NCI-H345 treated with DMSO at 0.1 percent for 48 hours (cell line): ENCODE measurements around the gene UBE2O.
A peak's percentile ranks its signal among the peaks of the same experiment; 100 is the strongest.

ENCODE experiments used
- DNase-seq: peaks from one replicate; lab custom pipeline; 2025; ENCODE audit not compliant: unreplicated experiment; lab: John Stamatoyannopoulos, UW

Gene UBE2O

DNA sequence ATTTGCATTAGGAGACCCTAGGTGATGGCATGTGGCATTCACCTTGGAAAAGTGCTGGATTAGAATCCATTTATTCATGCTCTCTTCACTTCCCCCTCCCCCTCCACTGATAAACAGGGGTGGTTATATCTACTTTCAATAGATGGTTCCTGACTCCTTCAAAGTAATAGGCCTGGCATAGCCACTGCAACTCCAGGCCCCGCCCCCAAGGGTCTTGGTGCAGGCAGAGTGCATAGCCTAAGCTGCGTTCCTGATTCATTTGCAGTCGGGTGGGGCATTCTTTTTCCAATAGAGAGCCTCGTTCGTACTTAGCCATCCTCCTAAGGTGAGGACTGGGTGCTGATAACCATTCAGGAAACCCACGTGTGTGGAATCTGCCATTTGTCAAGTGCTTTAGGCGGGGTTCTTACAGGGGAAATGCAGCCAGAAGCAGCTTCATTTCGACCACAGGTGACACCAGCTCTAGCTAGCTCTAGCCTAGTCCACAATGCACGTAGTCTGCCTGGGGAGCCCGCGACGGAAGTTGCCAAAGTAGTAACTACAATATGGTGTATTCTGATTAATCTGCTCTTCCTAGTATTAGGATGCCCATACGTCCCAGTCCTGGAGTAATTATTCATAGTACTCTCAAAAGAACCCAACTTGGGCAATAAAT is 11.1 kb downstream of the UBE2O start:
- DNase-seq: no peak

DNA sequence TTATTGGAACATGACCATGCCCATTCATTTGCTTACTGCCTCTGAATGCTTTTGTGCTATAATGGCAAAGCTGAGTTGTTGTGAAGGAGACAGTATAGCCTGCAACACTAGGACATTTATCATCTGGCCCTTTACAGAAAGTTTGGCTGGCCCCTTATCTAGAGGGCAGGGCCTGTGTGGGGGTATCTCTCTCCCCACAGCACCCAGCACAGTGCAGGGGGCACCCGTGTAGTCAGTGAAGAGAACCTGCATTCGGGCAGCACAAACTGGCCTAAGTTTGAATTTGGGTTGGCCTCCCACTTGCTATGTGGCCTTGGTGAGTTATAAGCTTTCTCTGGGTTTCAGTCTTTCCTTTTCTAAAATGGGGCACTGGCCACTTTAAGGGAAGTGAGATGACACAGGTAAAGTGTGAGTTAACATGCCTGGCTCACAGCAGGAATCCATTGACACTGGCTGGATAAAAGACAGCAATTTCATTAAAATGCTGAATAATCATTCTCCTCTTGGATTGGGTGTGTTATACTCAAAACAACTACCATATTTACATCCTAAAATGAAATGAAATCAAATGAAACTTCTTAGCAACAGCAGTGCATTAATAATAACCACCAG is 12.1 kb downstream of the UBE2O start:
- DNase-seq: no peak

DNA sequence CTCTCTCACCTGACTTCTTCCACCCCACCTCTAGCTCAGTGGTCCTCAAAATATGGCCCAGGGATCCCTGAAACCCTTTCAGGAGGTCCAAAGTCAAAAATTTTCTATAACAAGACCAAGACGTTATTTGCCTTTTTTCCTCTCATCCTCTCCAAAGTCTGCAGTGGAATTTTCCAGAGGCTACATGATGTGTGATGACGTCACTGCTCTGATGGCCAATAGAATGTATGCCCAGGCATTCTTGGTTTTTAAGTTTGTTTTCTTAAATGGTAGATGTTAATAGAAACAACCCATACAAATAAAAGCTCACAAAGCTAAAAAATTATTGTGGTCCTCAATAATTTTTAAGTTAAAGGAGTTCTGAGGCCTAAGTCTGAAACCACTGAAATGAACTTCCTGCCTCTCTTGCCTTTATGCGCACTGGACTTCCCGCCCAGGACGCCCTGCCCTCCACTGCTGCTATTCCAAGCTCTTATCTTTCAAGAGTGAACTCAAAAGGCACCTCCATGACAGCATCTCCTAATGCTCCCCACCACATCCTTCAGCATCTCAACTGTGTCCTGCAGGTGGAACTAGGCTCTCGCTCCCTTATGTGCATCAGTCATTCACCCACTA is 13.5 kb downstream of the UBE2O start:
- no peak for DNase-seq

DNA sequence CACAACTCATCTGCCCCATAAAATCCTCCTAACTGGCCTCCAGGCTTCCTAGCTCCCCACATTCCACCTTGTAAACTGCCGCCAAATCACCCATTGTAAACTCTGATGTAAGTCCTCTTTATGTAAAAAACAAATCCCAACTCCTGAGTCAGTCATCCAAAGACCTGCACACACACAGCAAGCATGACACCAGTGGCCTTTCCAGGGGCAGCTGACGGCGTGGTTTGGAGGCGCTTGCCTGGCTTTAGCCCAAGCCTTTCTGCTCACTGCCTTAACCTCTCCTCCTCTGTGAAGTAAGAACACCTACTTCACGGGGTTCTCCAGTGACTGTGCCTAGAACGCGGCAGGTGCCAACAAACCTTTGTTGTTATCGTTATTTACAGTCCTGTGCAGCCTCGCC is 14.0 kb downstream of the UBE2O start:
- no peak for DNase-seq

DNA sequence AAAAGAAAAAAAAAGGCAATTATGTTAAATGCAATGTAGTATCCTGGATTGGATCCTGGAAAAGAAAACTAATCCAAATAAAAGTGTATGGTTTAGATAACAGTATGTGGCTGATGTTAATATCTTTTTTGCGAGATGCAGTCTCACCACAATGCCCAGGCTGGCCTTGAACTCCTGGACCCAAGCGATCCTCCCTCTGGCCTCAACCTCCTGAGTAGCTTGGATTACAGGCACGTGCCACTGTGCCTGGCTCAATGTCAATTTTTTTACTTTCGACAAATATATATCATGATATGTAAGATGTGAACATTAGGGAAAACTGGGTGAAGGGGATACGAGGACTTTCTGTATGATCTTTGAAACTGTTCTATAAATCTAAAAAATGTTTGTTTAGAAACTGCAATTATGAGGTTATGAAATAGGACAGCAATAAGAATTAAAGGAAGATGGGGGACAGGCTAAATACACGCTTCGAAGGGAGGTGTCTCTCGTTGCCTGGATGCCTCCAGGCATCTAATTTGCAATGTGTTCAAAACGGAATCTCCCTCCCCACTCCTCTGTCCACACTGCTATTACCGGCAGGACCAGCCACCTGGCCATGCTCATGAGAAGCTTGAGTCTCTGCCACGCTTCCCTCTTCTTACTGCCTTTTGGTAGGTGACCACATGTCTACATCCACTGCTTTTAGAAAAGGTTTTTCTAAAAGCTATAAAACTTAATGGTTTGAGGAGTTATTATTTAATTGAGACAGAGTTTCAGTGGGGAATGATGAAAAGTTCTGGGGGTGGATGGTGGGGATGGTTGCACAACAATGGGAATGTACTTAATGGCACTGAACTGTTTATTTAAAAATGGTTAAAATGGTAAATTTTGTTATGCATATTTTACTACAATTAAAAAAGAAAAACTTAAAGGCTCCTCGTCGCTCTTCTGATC is 15.2 kb downstream of the UBE2O start:
- no peak for DNase-seq

DNA sequence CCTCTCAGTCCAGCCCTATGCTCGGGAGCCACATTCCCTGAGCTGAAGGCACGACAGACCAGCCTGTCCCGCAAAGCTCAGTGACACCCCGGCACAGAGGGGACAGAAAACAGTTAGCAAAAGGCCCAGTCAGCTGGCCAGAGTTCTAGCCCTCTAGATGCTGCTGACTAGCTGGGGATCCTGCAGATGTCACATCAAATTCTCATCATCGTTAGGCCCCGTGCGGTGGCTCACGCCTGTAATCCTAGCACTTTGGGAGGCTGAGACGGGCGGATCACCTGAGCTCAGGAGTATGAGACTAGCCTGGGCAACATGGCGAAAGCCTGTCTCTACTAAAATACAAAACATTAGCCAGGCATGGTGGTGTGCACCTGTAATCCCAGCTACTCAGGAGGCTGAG is 17.2 kb downstream of the UBE2O start:
- no peak for DNase-seq

DNA sequence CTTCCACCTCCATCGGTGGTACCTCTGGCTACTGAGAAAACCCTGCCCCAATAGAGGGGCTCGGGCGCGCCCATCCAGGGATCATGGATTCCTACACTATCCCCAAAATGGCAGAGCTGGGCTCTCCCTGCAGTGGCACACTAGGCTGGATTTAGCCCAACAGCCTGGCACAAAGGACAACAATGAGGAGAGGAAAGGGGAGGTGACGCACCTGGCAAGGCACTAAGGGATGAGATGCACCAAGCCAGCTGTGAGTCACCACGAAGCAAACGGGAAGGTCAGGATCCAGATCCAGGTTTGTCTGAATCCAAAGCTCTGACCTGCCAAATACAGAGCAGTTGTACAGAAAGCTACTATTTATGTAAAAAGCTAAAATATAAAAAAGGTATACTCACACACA is 18.1 kb downstream of the UBE2O start:
- DNase-seq: no peak

DNA sequence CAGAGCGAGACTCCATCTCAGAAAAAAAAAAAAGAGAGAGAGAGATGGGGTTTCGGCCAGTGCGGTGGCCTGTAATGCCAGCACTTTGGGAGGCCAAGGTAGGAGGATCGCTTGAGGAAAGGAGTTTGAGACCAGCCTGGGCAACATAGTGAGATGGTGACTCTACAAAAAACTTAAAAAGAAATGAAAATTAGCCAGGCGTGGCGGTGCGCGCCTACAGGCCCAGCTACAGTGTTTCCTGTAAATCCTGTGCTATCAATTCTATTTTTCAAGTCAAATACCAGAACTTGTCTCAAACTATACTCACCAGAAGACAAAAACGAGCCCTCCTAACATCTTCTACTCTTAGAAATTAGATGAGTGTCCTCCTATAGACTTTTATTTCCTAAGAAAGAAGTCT is 19.3 kb downstream of the UBE2O start:
- no peak for DNase-seq

DNA sequence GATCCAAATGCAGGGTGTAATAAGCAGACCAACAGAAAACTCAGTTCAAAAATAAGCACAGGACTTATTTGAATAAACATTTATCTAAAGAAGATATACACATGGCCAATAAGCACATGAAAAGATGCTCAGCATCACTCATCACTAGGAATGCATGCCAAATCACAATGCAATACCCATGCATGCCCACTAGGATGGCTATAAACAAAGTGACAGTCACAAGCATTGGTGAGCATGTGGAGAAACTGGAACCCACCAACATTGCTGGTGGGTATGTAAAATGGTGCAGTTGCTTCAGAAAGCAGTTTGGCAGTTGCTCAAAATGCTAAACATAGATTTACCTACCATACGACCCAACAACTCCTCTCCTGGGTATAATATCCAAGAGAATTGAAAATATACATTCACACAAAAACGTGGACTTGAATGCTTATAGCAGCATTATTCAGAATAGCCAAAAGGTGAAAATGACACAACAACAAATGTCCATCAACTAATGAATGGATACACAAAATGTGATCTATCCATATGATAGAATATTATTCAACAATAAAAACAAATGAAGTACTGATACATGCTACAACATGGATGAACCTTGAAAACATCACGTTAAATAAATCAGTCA is 20.1 kb downstream of the UBE2O start:
- no peak for DNase-seq

DNA sequence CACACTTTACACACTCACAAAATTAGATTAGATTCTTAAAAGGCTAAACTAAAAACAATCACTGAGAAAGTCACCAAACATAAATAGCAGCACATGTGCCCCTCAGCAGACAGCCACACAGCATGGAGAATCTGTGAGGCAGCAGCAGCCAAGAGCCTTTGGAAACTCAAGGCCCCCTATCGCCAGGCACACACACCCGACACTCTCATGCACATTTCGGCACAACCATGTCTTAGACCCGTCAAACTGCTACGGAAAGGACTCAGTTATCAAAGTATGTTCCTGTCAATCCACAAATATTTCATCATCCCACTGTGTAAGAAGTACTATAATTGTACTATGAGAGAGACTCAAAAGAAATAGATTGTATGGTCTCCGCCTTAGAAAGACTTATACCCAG is 20.9 kb downstream of the UBE2O start:
- no peak for DNase-seq

DNA sequence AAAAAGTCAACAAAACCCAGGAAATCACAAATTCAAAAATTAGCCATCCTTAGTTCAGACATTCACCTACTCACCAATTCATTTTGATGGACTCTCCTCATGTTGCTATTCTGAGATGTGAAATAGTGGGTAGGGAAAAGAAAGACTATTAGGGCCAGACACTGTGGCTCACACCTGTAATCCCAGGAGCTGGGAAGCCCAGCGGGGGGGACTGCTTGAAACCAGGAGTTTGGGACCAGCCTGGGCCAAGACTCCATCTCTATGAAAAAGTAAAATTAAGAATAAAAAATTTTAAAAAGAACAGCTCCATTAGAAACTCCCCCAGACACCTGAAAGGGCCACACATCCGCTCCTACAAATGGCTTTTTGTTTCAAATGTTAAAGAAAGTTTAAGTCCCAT is 21.4 kb downstream of the UBE2O start:
- no peak for DNase-seq

DNA sequence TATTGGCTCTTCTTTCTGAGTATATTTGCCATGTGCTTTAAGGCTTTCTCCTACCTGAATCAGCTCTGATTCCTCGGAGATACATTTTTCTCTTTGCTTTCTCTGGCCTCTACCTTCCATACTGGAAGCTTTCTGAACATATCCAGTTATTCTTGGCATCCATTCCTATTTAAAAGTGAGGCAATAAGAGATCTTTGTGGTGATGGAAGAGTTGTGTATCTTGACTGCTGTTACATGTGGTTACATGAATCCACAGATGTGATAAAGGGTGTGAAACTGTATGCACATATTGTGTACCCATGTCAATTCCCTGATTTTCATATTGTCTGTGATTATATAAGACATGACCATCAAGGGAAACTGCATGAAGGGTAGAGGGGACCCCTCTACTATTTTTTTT is 24.4 kb downstream of the UBE2O start:
- DNase-seq: no peak

DNA sequence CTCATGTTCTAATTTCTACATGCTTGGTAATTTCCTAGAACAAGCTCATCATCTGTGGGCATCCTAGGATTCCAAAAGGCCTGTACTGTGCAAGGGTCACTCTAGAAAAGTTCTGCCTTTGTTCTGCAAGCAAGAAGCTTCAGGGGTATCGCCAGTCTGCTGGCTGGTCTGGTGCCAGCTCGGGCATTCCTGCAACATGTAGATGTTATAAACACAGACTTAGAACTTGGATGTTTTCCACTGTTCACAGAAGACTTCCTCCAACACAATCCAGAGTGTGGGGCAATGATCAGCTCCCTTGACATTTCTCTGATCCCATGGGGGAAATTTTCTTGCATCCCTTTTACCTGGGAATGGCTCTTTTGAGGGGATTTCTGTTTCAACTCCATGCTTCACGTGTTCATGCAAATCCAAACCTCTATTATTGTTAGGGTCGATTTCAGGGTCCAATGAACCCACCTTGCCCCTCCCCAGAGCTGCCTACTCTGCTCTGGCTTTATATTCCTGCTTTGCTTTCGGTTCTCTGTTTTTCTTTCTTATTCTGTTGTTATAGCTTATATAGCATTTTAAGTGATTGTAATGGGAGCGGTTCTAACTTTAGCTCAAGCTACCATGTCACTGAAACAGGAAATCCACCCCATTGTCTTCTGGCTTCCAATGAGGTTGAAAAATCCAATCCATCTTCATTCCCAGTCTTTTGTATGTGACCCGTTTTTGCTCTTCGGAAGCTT is 25.3 kb downstream of the UBE2O start:
- no peak for DNase-seq

DNA sequence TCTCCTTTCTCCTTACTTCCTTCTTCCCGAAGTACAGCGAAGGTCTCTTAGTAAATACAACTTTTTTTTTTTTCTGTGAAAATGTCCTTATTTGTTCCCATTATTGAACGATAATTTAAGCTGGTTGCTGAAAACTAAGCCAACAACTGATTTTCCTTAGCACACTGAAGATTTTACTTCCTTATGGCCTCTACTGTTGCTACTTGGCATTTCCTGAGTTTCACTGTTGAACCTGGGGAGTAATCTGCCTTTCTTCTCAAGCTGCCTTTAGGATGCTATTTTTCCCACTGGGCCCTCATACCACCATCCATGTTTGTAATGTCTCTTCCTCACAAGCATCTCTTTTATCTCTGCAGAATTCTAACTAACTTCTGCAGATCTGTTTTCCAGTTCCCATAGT is 26.1 kb downstream of the UBE2O start:
- no peak for DNase-seq

DNA sequence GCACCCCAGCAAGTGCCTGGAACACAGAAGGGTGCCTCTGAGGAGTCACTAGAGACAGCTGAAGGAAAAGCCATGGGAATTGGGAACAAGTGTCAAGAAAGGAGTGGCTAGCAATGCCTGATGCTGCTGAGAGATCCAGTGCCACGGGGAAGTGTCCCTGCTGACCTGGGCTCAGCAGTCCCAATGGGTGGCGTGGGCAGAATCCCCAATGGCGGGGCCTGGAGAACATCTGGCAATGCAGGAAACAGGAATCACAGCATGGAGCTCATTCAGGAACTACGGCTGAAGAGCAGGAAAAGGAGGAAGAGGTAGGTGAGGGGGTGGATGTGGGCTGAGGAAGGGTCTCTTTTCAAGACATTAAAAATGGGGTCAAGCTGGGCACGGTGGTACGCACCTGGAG is 30.1 kb downstream of the UBE2O start:
- no peak for DNase-seq

DNA sequence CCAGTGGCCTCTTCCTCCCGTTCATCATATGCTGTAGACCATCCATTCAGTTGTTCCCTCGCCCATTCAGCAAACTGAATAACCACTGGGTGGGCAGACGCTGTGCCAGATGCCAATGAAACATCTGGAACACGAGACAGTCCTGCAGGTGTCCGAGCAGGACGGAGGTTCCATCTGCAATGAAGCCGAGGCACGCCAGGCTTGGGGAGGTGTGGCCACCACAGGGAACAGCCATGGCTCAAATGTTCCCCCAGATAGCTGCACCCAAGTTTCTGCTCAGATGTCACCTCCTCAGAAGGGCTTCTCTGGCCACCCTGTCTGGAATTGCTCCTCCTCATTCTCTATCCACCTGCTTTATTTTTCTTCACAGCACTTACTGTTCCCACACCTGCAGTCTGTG is 30.5 kb downstream of the UBE2O start:
- DNase-seq: no peak

DNA sequence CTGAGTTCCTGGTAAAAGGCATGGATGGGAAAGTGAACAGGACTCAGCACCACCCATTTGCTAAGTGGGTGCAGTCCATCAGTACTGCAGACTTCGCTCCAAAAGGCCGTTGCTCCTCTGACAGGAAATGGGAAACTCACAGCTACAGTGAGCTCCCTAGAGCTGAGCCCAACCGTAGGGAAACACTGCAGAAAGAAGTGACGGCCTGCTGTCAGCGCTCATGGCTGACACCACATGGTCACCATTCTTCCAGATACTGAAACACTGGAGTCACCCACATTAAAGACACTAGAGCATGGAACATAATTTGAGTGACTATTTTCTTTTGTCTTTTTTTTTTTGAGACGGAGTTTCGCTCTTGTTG is 31.9 kb downstream of the UBE2O start:
- DNase-seq: no peak

DNA sequence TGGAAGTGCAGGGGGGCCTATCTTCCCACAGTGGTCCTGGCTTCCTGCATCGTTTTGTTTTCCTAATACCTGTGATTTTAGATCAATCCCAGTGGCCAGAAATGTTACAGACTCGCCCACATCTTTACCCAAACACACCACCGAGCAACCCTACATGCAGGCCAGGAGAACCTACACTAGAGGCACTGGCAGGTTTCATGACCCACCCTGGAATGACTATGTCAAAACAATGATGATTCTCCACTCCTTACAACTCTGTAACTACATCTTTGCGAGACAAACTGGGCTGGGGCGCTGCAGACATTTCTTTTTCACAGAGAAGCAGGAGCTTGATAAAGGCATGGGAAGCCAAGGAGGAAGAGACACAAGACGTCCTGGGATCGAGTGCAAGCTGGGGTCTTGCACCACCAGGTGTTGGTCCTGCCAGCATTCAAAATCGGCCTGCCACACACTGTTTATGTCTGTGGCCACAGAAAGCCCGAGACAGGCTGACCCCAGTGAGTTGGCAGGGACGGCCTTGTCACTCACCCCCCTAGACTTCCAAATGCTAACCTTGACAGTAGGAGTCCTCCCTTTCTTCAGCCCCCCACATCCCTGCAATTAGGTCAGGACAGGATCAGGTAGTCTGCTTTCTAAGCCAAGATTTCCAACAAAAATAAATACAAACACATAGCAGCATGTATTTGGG is 32.5 kb downstream of the UBE2O start:
- no peak for DNase-seq

DNA sequence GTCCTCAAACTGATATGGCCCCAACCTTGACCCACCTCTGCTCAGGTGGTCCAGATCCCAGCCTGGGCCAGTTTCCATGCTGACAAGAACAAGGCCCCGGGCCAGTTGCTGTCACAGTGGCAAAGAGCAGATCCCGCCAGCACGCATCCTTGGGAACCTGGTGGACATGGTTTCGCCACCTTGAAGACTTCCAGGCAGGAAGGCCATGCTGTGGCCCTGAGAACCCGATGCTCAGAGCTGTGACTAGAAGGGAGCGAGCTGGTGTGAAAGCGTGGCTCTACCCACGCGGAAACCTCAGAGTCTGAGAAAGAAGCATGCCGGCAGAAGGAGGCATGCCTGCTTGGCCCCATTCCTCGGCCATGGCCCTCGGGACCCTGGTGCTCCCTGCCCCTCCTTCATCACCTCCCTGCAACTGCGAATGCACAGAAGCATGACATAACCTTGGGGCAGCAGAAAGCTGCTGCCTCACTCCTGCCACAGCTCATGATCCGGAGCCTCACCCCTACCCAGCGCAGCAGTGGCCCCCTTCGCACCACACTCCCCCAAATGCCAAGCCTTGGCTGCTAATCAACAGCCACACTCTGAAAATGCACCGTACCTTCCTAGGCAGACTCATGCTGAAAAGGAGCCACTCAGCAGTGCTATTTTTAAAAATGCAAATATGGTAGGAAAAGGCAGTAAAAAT is 33.2 kb downstream of the UBE2O start:
- peak; percentile 28 for DNase-seq
